GM12864 (cell line): ENCODE measurements around the gene SUV39H1.

Experiments
- DNase-seq: peaks from one replicate; pipeline ENCODE4 v3.0.0-alpha.2; 2011; ENCODE audit warnings: low read depth
- H3K4me3 ChIP-seq: 2 replicates; pipeline ENCODE4 v1.5.1; 2011; ENCODE audit warnings: mild to moderate bottlenecking, low read depth, low read length, control low read depth
- CTCF ChIP-seq: IDR thresholded peaks from 2 replicates; pipeline ENCODE4 v1.5.1; 2011; ENCODE audit warnings: low read depth, mild to moderate bottlenecking, moderate library complexity, low read length, control low read depth, inconsistent platforms; ENCODE audit errors: missing control alignments

Gene SUV39H1

GRCh38 chrX:48711162-48711928, 14.8 kb downstream of the SUV39H1 start:
- no peak overlapping the region for H3K4me3 ChIP-seq
- no peak for DNase-seq
- TF ChIP-seq CTCF = no peak

- DNase-seq = no peak
- TF ChIP-seq CTCF = no peak
- no peak overlapping the region for H3K4me3 ChIP-seq
Observed at GRCh38 chrX:48711929-48712505, 15.5 kb downstream of the SUV39H1 start.

GRCh38 chrX:48713847-48714246, 17.3 kb downstream of the SUV39H1 start:
- no peak overlapping the region for H3K4me3 ChIP-seq
- TF ChIP-seq CTCF = no peak
- DNase-seq = no peak

- no peak for DNase-seq
- no peak overlapping the region for H3K4me3 ChIP-seq
- no peak for TF ChIP-seq CTCF
Observed at GRCh38 chrX:48714573-48714972, 18.0 kb downstream of the SUV39H1 start.

- H3K4me3 ChIP-seq = no peak overlapping the region
- TF ChIP-seq CTCF = no peak
- DNase-seq = no peak
Observed at GRCh38 chrX:48715072-48715471, 18.5 kb downstream of the SUV39H1 start.

GRCh38 chrX:48715876-48716502, 19.5 kb downstream of the SUV39H1 start:
- TF ChIP-seq CTCF = no peak
- no peak overlapping the region for H3K4me3 ChIP-seq
- DNase-seq = no peak
